HG03135 (cell line): Measurements from ENCODE around the gene TAL1.

Experiments used
- ATAC-seq: cut with Tn5 transposase; IDR thresholded peaks from one replicate; pipeline ENCODE4 v1.9.1; 2021; ENCODE audit warnings: mild to moderate bottlenecking, moderate library complexity; ENCODE audit not compliant: unreplicated experiment

Gene TAL1

GRCh38 chr1:47189844-47190508, 42.0 kb downstream of the TAL1 start, which contains the start of gene PDZK1IP1:
Gene PDZK1IP1, minus strand, starts transcription at chr1:47190036. Its CDS starts 104 bp downstream, at chr1:47189932.
- ATAC-seq, result no peak

GRCh38 chr1:47188791-47189785, 42.9 kb downstream of the TAL1 start:
- no peak for ATAC-seq

- no peak for ATAC-seq
Observed at GRCh38 chr1:47187926-47188250, 44.1 kb downstream of the TAL1 start.

GRCh38 chr1:47187231-47187925, 44.6 kb downstream of the TAL1 start:
- ATAC-seq, result no peak

- no peak for ATAC-seq
Observed at GRCh38 chr1:47186267-47187185, 45.5 kb downstream of the TAL1 start.

- no peak for ATAC-seq
Observed at GRCh38 chr1:47184822-47185677, 47.0 kb downstream of the TAL1 start.

GRCh38 chr1:47184090-47184821, 47.8 kb downstream of the TAL1 start:
- ATAC-seq, result no peak

- no peak for ATAC-seq
Observed at GRCh38 chr1:47183308-47184089, 48.5 kb downstream of the TAL1 start.

- no peak for ATAC-seq
Observed at GRCh38 chr1:47182676-47183235, 49.3 kb downstream of the TAL1 start.

GRCh38 chr1:47181955-47182675, 49.9 kb downstream of the TAL1 start:
- no peak for ATAC-seq

- ATAC-seq, result no peak
Observed at GRCh38 chr1:47181095-47181954, 50.7 kb downstream of the TAL1 start.

- no peak for ATAC-seq
Observed at GRCh38 chr1:47180603-47181094, 51.4 kb downstream of the TAL1 start.

GRCh38 chr1:47179988-47180563, 51.9 kb downstream of the TAL1 start:
- no peak for ATAC-seq

- peak; percentile 78 for ATAC-seq
Observed at GRCh38 chr1:47179017-47179987, 52.7 kb downstream of the TAL1 start.
